GM20000 (cell line): ENCODE data around the gene WEE1.

Experiments used
- DNase-seq: peaks from one replicate; pipeline ENCODE4 v3.0.0; 2012; ENCODE audit warnings: low spot score
- CTCF ChIP-seq: IDR thresholded peaks from 2 replicates; pipeline ENCODE4 v1.5.1; 2012; ENCODE audit warnings: mild to moderate bottlenecking, control low read depth; ENCODE audit errors: extremely low read depth, missing control alignments

WEE1 gene

GRCh38 chr11:9573775-9574621 is 528 bp downstream of the WEE1 start:
- no peak for TF ChIP-seq CTCF
- DNase-seq = peak; percentile 61

- no peak for TF ChIP-seq CTCF
- peak; percentile 32 for DNase-seq
Measured at GRCh38 chr11:9574622-9575259, 1.3 kb downstream of the WEE1 start.

- peak; percentile 29 for DNase-seq
- no peak for TF ChIP-seq CTCF
Measured at GRCh38 chr11:9575260-9576240, 2.1 kb downstream of the WEE1 start.

GRCh38 chr11:9576701-9577381 is 3.4 kb downstream of the WEE1 start:
- TF ChIP-seq CTCF = no peak
- DNase-seq = no peak

- no peak for TF ChIP-seq CTCF
- DNase-seq = no peak
Measured at GRCh38 chr11:9577556-9577955, 4.1 kb downstream of the WEE1 start.

- TF ChIP-seq CTCF = no peak
- no peak for DNase-seq
Measured at GRCh38 chr11:9580894-9581293, 7.4 kb downstream of the WEE1 start.
